Measurements from ENCODE around the gene IQCK. TPM values are rescaled to one million over a fixed set of nuclear protein-coding genes. Genes with fewer than 3 reads are reported as not detected.

Gene IQCK
- total RNA-seq, 2 donors from 2014 or later: 17.5 to 18.1 TPM

GRCh38 chr16:19709381-19710136, 8.5 kb upstream of the IQCK start:
- no peak for DNase-seq (ENCODE audit: low spot score)
- no peaks in the 10 kb centered on the region for H3K27me3 ChIP-seq (replicated peaks; ENCODE audit: insufficient read depth)
- no peaks in the 10 kb centered on the region for H3K4me1 ChIP-seq (ENCODE audit: control insufficient read depth in 1 of 2, low read depth in 2 of 2)
- no peak overlapping the region for H3K27ac ChIP-seq
- TF ChIP-seq CTCF (IDR thresholded peaks at IDR 0.05): no peak
- no peaks in the 10 kb centered on the region for H3K9me3 ChIP-seq
- peaks cover 27% of the 10 kb centered on the region for H3K36me3 ChIP-seq
- H3K4me3 ChIP-seq: no peak overlapping the region
- no peak for ATAC-seq (ENCODE audit: insufficient number of reproducible peaks, low FRiP score, low read depth)

DNA sequence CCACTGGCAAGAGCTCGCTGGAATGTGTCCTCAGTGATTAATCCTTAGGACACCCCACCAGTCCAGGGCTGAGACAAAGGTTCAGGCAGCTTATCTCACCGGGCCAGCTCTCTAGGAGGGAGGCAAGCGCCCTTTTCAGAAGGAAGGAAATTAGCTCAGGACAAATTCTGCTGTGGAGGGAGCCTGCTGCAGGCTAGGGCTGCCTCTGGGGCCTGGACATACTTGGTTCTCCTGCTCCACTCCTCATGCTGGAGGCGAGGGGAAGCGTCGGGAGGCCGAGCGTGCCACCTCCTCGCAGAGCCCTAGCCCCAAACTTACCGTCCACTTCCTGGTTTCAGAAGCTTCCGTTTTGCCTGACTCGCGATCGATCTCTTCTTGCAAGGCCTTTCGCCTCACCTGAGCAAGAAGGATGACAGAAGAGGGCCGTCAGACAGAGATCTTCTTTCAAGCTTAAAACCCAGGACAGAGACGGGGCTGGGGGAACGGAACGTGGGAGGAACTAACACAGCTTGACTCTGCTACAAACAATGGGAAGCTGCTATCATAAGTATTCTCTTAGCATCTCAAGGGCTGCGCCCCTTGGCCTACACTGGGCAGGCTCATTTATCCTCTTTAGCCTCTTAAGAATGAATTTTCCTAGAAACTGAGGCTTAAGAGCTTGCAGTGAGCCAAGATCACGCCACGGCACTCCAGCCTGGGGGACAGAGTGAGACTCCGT, 7.7 kb upstream of the IQCK start:
- H3K27me3 ChIP-seq (replicated peaks; ENCODE audit: insufficient read depth): no peaks in the 10 kb centered on the region
- peaks cover 26% of the 10 kb centered on the region for H3K36me3 ChIP-seq
- ATAC-seq (ENCODE audit: insufficient number of reproducible peaks, low FRiP score, low read depth) (no peak), DNase-seq (ENCODE audit: low spot score) (no peak)
- TF ChIP-seq CTCF (IDR thresholded peaks at IDR 0.05): no peak
- H3K4me3 ChIP-seq: no peak overlapping the region
- no peaks in the 10 kb centered on the region for H3K9me3 ChIP-seq
- H3K4me1 ChIP-seq (ENCODE audit: control insufficient read depth in 1 of 2, low read depth in 2 of 2): no peaks in the 10 kb centered on the region
- no peak overlapping the region for H3K27ac ChIP-seq

- no peak overlapping the region for H3K27ac ChIP-seq
- no peak for ATAC-seq (ENCODE audit: insufficient number of reproducible peaks, low FRiP score, low read depth)
These were observed 7.0 kb upstream of the IQCK start for GRCh38 chr16:19710991-19711545.

GRCh38 chr16:19711643-19712042, 6.4 kb upstream of the IQCK start:
- no peaks in the 10 kb centered on the region for H3K27me3 ChIP-seq (replicated peaks; ENCODE audit: insufficient read depth)
- no peak for DNase-seq (ENCODE audit: low spot score)
- H3K36me3 ChIP-seq: peaks cover 26% of the 10 kb centered on the region
- TF ChIP-seq CTCF (IDR thresholded peaks at IDR 0.05): no peak
- H3K4me1 ChIP-seq (ENCODE audit: control insufficient read depth in 1 of 2, low read depth in 2 of 2): peaks cover 0 to 5% of the 10 kb centered on the region in 2 donors
- no peak overlapping the region for H3K27ac ChIP-seq
- ATAC-seq (ENCODE audit: insufficient number of reproducible peaks, low FRiP score, low read depth): no peak
- no peak overlapping the region for H3K4me3 ChIP-seq
- no peaks in the 10 kb centered on the region for H3K9me3 ChIP-seq

More at GRCh38 chr16:19710991-19711545, 7.0 kb upstream of the IQCK start:
- DNase-seq (ENCODE audit: low spot score): no peak
- Histone ChIP-seq H3K9me3 (no peaks in the 10 kb centered on the region), H3K4me3 (no peak overlapping the region), H3K27me3 (replicated peaks; ENCODE audit: insufficient read depth) (no peaks in the 10 kb centered on the region), H3K36me3 (peaks cover 26% of the 10 kb centered on the region), H3K4me1 (ENCODE audit: control insufficient read depth in 1 of 2, low read depth in 2 of 2) (no peaks in the 10 kb centered on the region)
- no peak for TF ChIP-seq CTCF (IDR thresholded peaks at IDR 0.05)

DNA sequence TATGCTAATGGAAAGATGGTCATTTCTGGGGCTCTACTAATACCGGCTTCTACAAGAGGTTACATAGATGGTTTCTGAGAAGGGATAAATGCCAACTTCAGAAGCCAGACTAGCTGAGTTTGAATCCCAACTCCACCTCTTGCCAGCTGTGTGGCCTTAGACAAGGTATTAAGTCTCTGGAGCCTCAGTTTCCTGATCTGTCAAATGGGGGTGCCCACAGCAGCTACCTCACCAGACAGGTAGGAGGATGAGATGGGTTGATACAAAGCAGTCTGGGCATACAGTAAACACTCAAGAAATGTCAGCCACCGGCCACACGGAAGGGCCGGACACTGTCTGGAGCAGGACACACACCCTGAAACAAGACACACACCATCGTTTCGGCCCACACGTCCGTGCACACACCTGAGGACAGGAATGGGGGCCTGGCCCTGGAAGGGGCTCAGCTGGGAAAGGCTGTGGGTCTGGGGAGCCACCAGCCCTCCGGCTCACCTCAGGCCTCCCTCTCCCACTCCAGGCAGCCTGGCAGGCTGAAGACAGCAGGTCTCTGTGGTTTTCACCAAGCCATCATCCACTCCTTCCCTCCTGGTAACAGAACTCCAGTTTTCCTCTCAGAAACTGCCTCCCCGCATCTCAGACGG, 5.5 kb upstream of the IQCK start:
- no peak overlapping the region for H3K4me3 ChIP-seq
- TF ChIP-seq CTCF (IDR thresholded peaks at IDR 0.05): no peak
- DNase-seq (ENCODE audit: low spot score): no peak
- peaks cover 3 to 13% of the 10 kb centered on the region in 2 donors for H3K4me1 ChIP-seq (ENCODE audit: control insufficient read depth in 1 of 2, low read depth in 2 of 2)
- no peaks in the 10 kb centered on the region for H3K27me3 ChIP-seq (replicated peaks; ENCODE audit: insufficient read depth)
- H3K27ac ChIP-seq: no peak overlapping the region
- H3K36me3 ChIP-seq: peaks cover 26% of the 10 kb centered on the region
- H3K9me3 ChIP-seq: no peaks in the 10 kb centered on the region
- no peak for ATAC-seq (ENCODE audit: insufficient number of reproducible peaks, low FRiP score, low read depth)
